ENCODE results near the gene LORICRIN. TPM values are rescaled to one million over a fixed set of nuclear protein-coding genes. Genes with fewer than 3 reads are reported as not detected.

LORICRIN gene
- total RNA-seq, 1 experiment from 2014 or later: not detected

- no peak for TF ChIP-seq SIN3A (IDR thresholded peaks at IDR 0.05; ENCODE audit: borderline replicate concordance, insufficient read depth, low read depth, low read length)
- TF ChIP-seq TCF7L2 (IDR thresholded peaks at IDR 0.05; ENCODE audit: low read depth, low read length): no peak
- TF ChIP-seq POLR2AphosphoS5 (IDR thresholded peaks at IDR 0.05; ENCODE audit: low read depth, low read length): no peak
- TF ChIP-seq REST (IDR thresholded peaks at IDR 0.05; ENCODE audit: insufficient read depth in 1 of 2, low read depth in 2 of 2, low read length in 1 of 2): no peak
- peak; percentile 76 for TF ChIP-seq CTCF (IDR thresholded peaks at IDR 0.05)
- ATAC-seq: peak; percentile 85
- Histone ChIP-seq H3K27me3 (ENCODE audit: control insufficient read depth, insufficient read depth, low read length) (peaks cover 7% of the 10 kb centered on the region), H3K4me3 (ENCODE audit: low read depth in 2 of 2, low read length in 2 of 2) (no peak overlapping the region), H3K27ac (ENCODE audit: low read length) (no peak overlapping the region), H3K36me3 (ENCODE audit: control insufficient read depth, insufficient read depth, low read length) (no peaks in the 10 kb centered on the region), H3K9me3 (ENCODE audit: control insufficient read depth, insufficient read depth, low read depth, low read length) (no peaks in the 10 kb centered on the region), H3K4me1 (ENCODE audit: control insufficient read depth, insufficient read depth, low read length) (no peaks in the 10 kb centered on the region)
- CTCF ChIA-PET: interaction anchor here (0.6 kb wide), 1 partner anchor 45 kb away, joined by 5 read pairs; no protein-coding TSS in a partner anchor
- BruUV-seq (replicated peaks): no TSS peak
- intact Hi-C loops (cut with micrococcal nuclease; ENCODE audit: unreplicated experiment): no loop called here
- in situ Hi-C loops (cut with HindIII; ENCODE audit: low pct_unique_long_range_greater_than_20kb, low sequenced_read_pairs): no loop called here
- DNase-seq (ENCODE audit: low read depth, low spot score): peak; percentile 18
- POLR2A ChIA-PET: no interaction called here
These were observed 18.4 kb downstream of the LORICRIN start for GRCh38 chr1:153277852-153278251.

- DNase-seq (ENCODE audit: low read depth, low spot score) (peak; percentile 15), ATAC-seq (peak; percentile 85)
- no peaks in the 10 kb centered on the region for H3K4me1 ChIP-seq (ENCODE audit: control insufficient read depth, insufficient read depth, low read length)
- POLR2A ChIA-PET: interaction anchor here (0.7 kb wide), 1 partner anchor 1100 kb away, joined by 5 read pairs; no protein-coding TSS in a partner anchor
- peaks cover 14% of the 10 kb centered on the region for H3K27me3 ChIP-seq (ENCODE audit: control insufficient read depth, insufficient read depth, low read length)
- no peak overlapping the region for H3K27ac ChIP-seq (ENCODE audit: low read length)
- no TSS peak for BruUV-seq (replicated peaks)
- no peak overlapping the region for H3K4me3 ChIP-seq (ENCODE audit: low read depth in 2 of 2, low read length in 2 of 2)
- intact Hi-C loops (cut with micrococcal nuclease; ENCODE audit: unreplicated experiment) (no loop called here), in situ Hi-C loops (cut with HindIII; ENCODE audit: low pct_unique_long_range_greater_than_20kb, low sequenced_read_pairs) (no loop called here)
- H3K36me3 ChIP-seq (ENCODE audit: control insufficient read depth, insufficient read depth, low read length): no peaks in the 10 kb centered on the region
- CTCF ChIA-PET: interaction anchor here (0.6 to 0.7 kb wide), 2 partner anchors 67 to 553 kb away, joined by 3 to 7 read pairs; no protein-coding TSS in a partner anchor
- H3K9me3 ChIP-seq (ENCODE audit: control insufficient read depth, insufficient read depth, low read depth, low read length): no peaks in the 10 kb centered on the region
- no peak for TF ChIP-seq POLR2AphosphoS5 (IDR thresholded peaks at IDR 0.05; ENCODE audit: low read depth, low read length)
- no peak for TF ChIP-seq SIN3A (IDR thresholded peaks at IDR 0.05; ENCODE audit: borderline replicate concordance, insufficient read depth, low read depth, low read length)
- TF ChIP-seq CTCF (IDR thresholded peaks at IDR 0.05): peak; percentile 81
- no peak for TF ChIP-seq TCF7L2 (IDR thresholded peaks at IDR 0.05; ENCODE audit: low read depth, low read length)
- no peak for TF ChIP-seq REST (IDR thresholded peaks at IDR 0.05; ENCODE audit: insufficient read depth in 1 of 2, low read depth in 2 of 2, low read length in 1 of 2)
These were observed 29.3 kb downstream of the LORICRIN start for GRCh38 chr1:153288634-153289275.

Data from Panc1 (cell line).